Effector CD8-positive, alpha-beta T cell (primary cell): ENCODE data around the gene LMX1B.

Experiments
- DNase-seq: peaks from one replicate; lab custom pipeline; 2025; lab: John Stamatoyannopoulos, UW

The LMX1B gene

GRCh38 chr9:126658956-126659555 is 45.3 kb downstream of the LMX1B start:
- DNase-seq: no peak

GRCh38 chr9:126661122-126661520 is 47.4 kb downstream of the LMX1B start:
- no peak for DNase-seq

GRCh38 chr9:126661521-126662251 is 48.0 kb downstream of the LMX1B start:
- no peak for DNase-seq

- DNase-seq: no peak
These were observed 49.9 kb downstream of the LMX1B start for GRCh38 chr9:126663661-126664072.

GRCh38 chr9:126664900-126665643 is 51.3 kb downstream of the LMX1B start:
- DNase-seq: no peak

GRCh38 chr9:126665644-126666035 is 51.9 kb downstream of the LMX1B start:
- no peak for DNase-seq

GRCh38 chr9:126666155-126666803 is 52.6 kb downstream of the LMX1B start:
- DNase-seq: no peak

GRCh38 chr9:126667190-126668055 is 53.7 kb downstream of the LMX1B start:
- DNase-seq: no peak

GRCh38 chr9:126668058-126668457 is 54.3 kb downstream of the LMX1B start:
- no peak for DNase-seq

GRCh38 chr9:126669108-126669507 is 55.4 kb downstream of the LMX1B start:
- DNase-seq: no peak

GRCh38 chr9:126670270-126670669 is 56.5 kb downstream of the LMX1B start:
- no peak for DNase-seq

- DNase-seq: no peak
These were observed 57.7 kb downstream of the LMX1B start for GRCh38 chr9:126671381-126671831.

- no peak for DNase-seq
These were observed 58.3 kb downstream of the LMX1B start for GRCh38 chr9:126671983-126672382.

GRCh38 chr9:126672634-126673284 is 59.0 kb downstream of the LMX1B start:
- DNase-seq: no peak

GRCh38 chr9:126673689-126674364 is 60.1 kb downstream of the LMX1B start:
- DNase-seq: no peak

- no peak for DNase-seq
These were observed 60.8 kb downstream of the LMX1B start for GRCh38 chr9:126674365-126675146.

- no peak for DNase-seq
These were observed 61.4 kb downstream of the LMX1B start for GRCh38 chr9:126675147-126675467.

GRCh38 chr9:126676102-126676684 is 62.5 kb downstream of the LMX1B start:
- DNase-seq: no peak

- DNase-seq: no peak
These were observed 63.0 kb downstream of the LMX1B start for GRCh38 chr9:126676685-126677143.
